Measurements from ENCODE around the gene PROS1. TPM values are rescaled to one million over a fixed set of nuclear protein-coding genes. Genes with fewer than 3 reads are reported as not detected.
A peak's percentile ranks its signal among the peaks of the same experiment; 100 is the strongest.

The PROS1 gene
- total and polyA plus RNA-seq, 9 of the 15 experiments (the other 6 are each of a cell fraction or from before 2014, with no cell fraction given), result 5.5 to 50.5 (median 22.7) TPM

GRCh38 chr3:93973131-93974126 lies at the start of gene PROS1 (continued):
- TF ChIP-seq ATF7 (IDR thresholded peaks at IDR 0.05) (peak; percentile 70), CHD1 (IDR thresholded peaks at IDR 0.05; ENCODE audit: low read length) (peak; percentile 53), ZNF449 (CRISPR knock-in tag; IDR thresholded peaks at IDR 0.05) (no peak)

GRCh38 chr3:94020293-94020692 lies 46.6 kb upstream of the PROS1 start:
- Histone ChIP-seq H3K9me1 (ENCODE audit: control insufficient read depth, insufficient read depth, low read length) (no peaks in the 10 kb centered on the region), H3K36me3 (ENCODE audit: control insufficient read depth, insufficient read depth, low read length) (peaks cover 2% of the 10 kb centered on the region; the same call in 1 of the 3 replicates), H3K4me3 (no peak overlapping the region), H2AFZ (ENCODE audit: low read depth, low read length) (no peak overlapping the region), H3K27ac (ENCODE audit: extremely low read depth, low read depth, low read length) (no peak overlapping the region), H3K9me3 (replicated peaks; ENCODE audit: control insufficient read depth, insufficient read depth, low read depth, low read length) (no peaks in the 10 kb centered on the region), H4K20me1 (replicated peaks; ENCODE audit: control insufficient read depth, insufficient read depth, low read length) (no peaks in the 10 kb centered on the region), H3K27me3 (ENCODE audit: control insufficient read depth in 2 of 2, insufficient read depth in 2 of 2, low read length in 2 of 2) (no peaks in the 10 kb centered on the region), H3K9ac (ENCODE audit: insufficient read depth in 1 of 2, low read depth in 2 of 2, low read length in 2 of 2) (no peak overlapping the region), H3K4me2 (ENCODE audit: insufficient read depth, low read length) (no peak overlapping the region), H3K79me2 (ENCODE audit: control insufficient read depth, insufficient read depth, low read length) (no peaks in the 10 kb centered on the region), H3K4me1 (replicated peaks in 1 of 2; ENCODE audit: control insufficient read depth in 2 of 2, insufficient read depth in 2 of 2, low read length in 2 of 2) (no peaks in the 10 kb centered on the region)
- ChIA-PET POLR2A (no interaction called here), CTCF (ENCODE audit: low intra/inter-chr PET ratio) (no interaction called here)
- in situ Hi-C loops (cut with MboI) (no loop called here), intact Hi-C loops (cut with micrococcal nuclease) (no loop called here)
- FAIRE-seq (no peak), DNase-seq (ENCODE audit: extremely low read depth in 1 of 4, low spot score in 3 of 4) (no peak), ATAC-seq (no peak)
- 94% methylated on average over 3 of the region's 3 CpGs for WGBS (ENCODE audit: insufficient coverage, low coverage, missing lambda C conversion rate)
- BruUV-seq (replicated peaks), result no TSS peak
- TF ChIP-seq CBFA2T2 (conservative IDR thresholded peaks at IDR 0.05) (no peak), ZC3H4 (CRISPR knock-in tag; IDR thresholded peaks at IDR 0.05; ENCODE audit: borderline replicate concordance) (no peak), ZBTB40 (IDR thresholded peaks at IDR 0.05) (no peak), ZBTB40 (CRISPR knock-in tag; IDR thresholded peaks at IDR 0.05) (no peak), HMG20B (CRISPR knock-in tag; IDR thresholded peaks at IDR 0.05) (no peak), ZNF766 (CRISPR knock-in tag; conservative IDR thresholded peaks at IDR 0.05) (no peak)

Data from K562 (cell line).